Ascending aorta (tissue), 2 donors: ENCODE results near the gene ODF2L. TPM values are rescaled to one million over a fixed set of nuclear protein-coding genes. Genes with fewer than 3 reads are reported as not detected.

Source experiments
- DNase-seq, 2 donors: peaks; one replicate each; pipeline ENCODE4 v3.0.0-alpha.2; 2019; ENCODE audit warnings: low spot score in 2 of 2
- H3K27ac ChIP-seq, 2 donors: fragments of 200-600 bp; sonication (generic); one replicate each; pipeline ENCODE4 v1.5.1; 2016 to 2017; ENCODE audit warnings: mild to moderate bottlenecking in 1 of 2
- H3K27me3 ChIP-seq: fragments of 200-600 bp; sonication (generic); one replicate; pipeline ENCODE4 v1.5.1; 2017
- H3K36me3 ChIP-seq, 2 donors: fragments of 200-600 bp; sonication (generic); one replicate each; pipeline ENCODE4 v1.5.1; 2016
- H3K4me1 ChIP-seq, 2 donors: fragments of 200-600 bp; sonication (generic); one replicate each; pipeline ENCODE4 v1.5.1; 2016 to 2017; ENCODE audit warnings: mild to moderate bottlenecking in 1 of 2
- H3K4me3 ChIP-seq, 2 donors: fragments of 200-600 bp; sonication (generic); one replicate each; pipeline ENCODE4 v1.5.1; 2016 to 2017; ENCODE audit warnings: mild to moderate bottlenecking in 1 of 2
- H3K9me3 ChIP-seq, 2 donors: fragments of 200-600 bp; sonication (generic); one replicate each; pipeline ENCODE4 v1.5.1; 2016
- CTCF ChIP-seq, 3 experiments: fragments of 200-600 bp in 2 of 3; fragments of 450-650 bp in 1 of 3; sonication (generic) in 2 of 3; IDR thresholded peaks; one replicate each; pipeline ENCODE4 v1.5.1; 2016 to 2019; ENCODE audit warnings: antibody characterized with exemption in 3 of 3, mild to moderate bottlenecking in 1 of 3, moderate library complexity in 1 of 3
- intact Hi-C: fragments of 100-400 bp; cut with DNase I; formaldehyde crosslinking; loops from one replicate; pipeline ENCODE4 v1.15.1; 2023
- total RNA-seq: library from RNA; depleted of rRNA; stranded (reverse); fragments of >200 nt; gene quantifications from one replicate; pipeline ENCODE4 v1.1.0, GENCODE V29; 2016

Gene ODF2L
- total RNA-seq, 1 donor from 2014 or later, result 6.2 TPM

- no peak for DNase-seq
- TF ChIP-seq CTCF (IDR thresholded peaks at IDR 0.05), result no peak
- intact Hi-C loops, result no loop called here
- Histone ChIP-seq H3K4me3 (no peak overlapping the region), H3K36me3 (no peaks in the 10 kb centered on the region), H3K4me1 (no peaks in the 10 kb centered on the region), H3K9me3 (no peaks in the 10 kb centered on the region), H3K27ac (no peak overlapping the region), H3K27me3 (no peaks in the 10 kb centered on the region)
Measured at GRCh38 chr1:86410879-86411278, 14.8 kb upstream of the ODF2L start.

- no peaks in the 10 kb centered on the region for H3K9me3 ChIP-seq
- no peak for TF ChIP-seq CTCF (IDR thresholded peaks at IDR 0.05)
- H3K36me3 ChIP-seq, result no peaks in the 10 kb centered on the region
- no peak overlapping the region for H3K27ac ChIP-seq
- DNase-seq, result no peak
- no peaks in the 10 kb centered on the region for H3K4me1 ChIP-seq
- no peaks in the 10 kb centered on the region for H3K27me3 ChIP-seq
- intact Hi-C loops, result no loop called here
- H3K4me3 ChIP-seq, result no peak overlapping the region
Measured at GRCh38 chr1:86409416-86410021, 13.4 kb upstream of the ODF2L start.

GRCh38 chr1:86396498-86396890 lies 371 bp upstream of the ODF2L start:
- Histone ChIP-seq H3K4me1 (peaks cover 0 to 4% of the 10 kb centered on the region in 2 donors), H3K36me3 (no peaks in the 10 kb centered on the region), H3K27ac (peak overlapping the region; percentile 57 to 70), H3K27me3 (no peaks in the 10 kb centered on the region), H3K4me3 (peak overlapping the region; percentile 52 to 76), H3K9me3 (no peaks in the 10 kb centered on the region)
- DNase-seq, result no peak
- no peak for TF ChIP-seq CTCF (IDR thresholded peaks at IDR 0.05)
- intact Hi-C loops, result loop anchor here (1.0 to 10.0 kb wide), 4 partner anchors 32 to 1558 kb away; partner anchors contain the start of genes HS2ST1, SELENOF and SH3GLB1

- peak overlapping the region in 1 of 2 donors; percentile 76 for H3K4me3 ChIP-seq
- H3K27me3 ChIP-seq, result no peaks in the 10 kb centered on the region
- no peak for TF ChIP-seq CTCF (IDR thresholded peaks at IDR 0.05)
- H3K36me3 ChIP-seq, result no peaks in the 10 kb centered on the region
- peak overlapping the region; percentile 9 to 15 for H3K27ac ChIP-seq
- peaks cover 0 to 4% of the 10 kb centered on the region in 2 donors for H3K4me1 ChIP-seq
- intact Hi-C loops, result loop anchor here (10.0 kb wide), 2 partner anchors 310 to 1560 kb away; partner anchors contain the start of gene SH3GLB1
- no peaks in the 10 kb centered on the region for H3K9me3 ChIP-seq
- no peak for DNase-seq
Measured at GRCh38 chr1:86394416-86394815, 1.7 kb downstream of the ODF2L start.

- no peaks in the 10 kb centered on the region for H3K36me3 ChIP-seq
- H3K27me3 ChIP-seq, result no peaks in the 10 kb centered on the region
- no peak for DNase-seq
- no peak for TF ChIP-seq CTCF (IDR thresholded peaks at IDR 0.05)
- no peak overlapping the region for H3K27ac ChIP-seq
- H3K9me3 ChIP-seq, result no peaks in the 10 kb centered on the region
- no peak overlapping the region for H3K4me3 ChIP-seq
- intact Hi-C loops, result loop anchor here (10.0 kb wide), 1 partner anchor 575 kb away; no protein-coding TSS in a partner anchor
- H3K4me1 ChIP-seq, result no peaks in the 10 kb centered on the region
Measured at GRCh38 chr1:86389307-86389706, 6.8 kb downstream of the ODF2L start.
